GM23248 (cell line): ENCODE results near the gene LRSAM1. TPM values are rescaled to one million over a fixed set of nuclear protein-coding genes. Genes with fewer than 3 reads are reported as not detected.

Experiments used
- DNase-seq: peaks from one replicate; pipeline ENCODE4 v3.0.0-alpha.2; 2015
- H2AFZ ChIP-seq: fragments of 200-600 bp; sonication (generic); 2 replicates; pipeline ENCODE4 v1.6.1; 2016; ENCODE audit warnings: antibody characterized with exemption
- H3F3A ChIP-seq: fragments of 200-600 bp; sonication (generic); 2 replicates; pipeline ENCODE4 v1.6.1; 2016; ENCODE audit warnings: mild to moderate bottlenecking, antibody characterized with exemption, mixed run types; ENCODE audit not compliant: insufficient read depth
- H3K27ac ChIP-seq: fragments of 200-600 bp; sonication (generic); 2 replicates; pipeline ENCODE4 v1.5.1; 2016; ENCODE audit warnings: mild to moderate bottlenecking
- H3K27me3 ChIP-seq: fragments of 200-600 bp; sonication (generic); replicated peaks from 2 replicates; pipeline ENCODE4 v1.6.1; 2016; ENCODE audit warnings: mild to moderate bottlenecking; ENCODE audit not compliant: insufficient read depth
- H3K36me3 ChIP-seq: fragments of 200-600 bp; sonication (generic); 2 replicates; pipeline ENCODE4 v1.6.1; 2016; ENCODE audit warnings: low read depth, mild to moderate bottlenecking
- H3K4me1 ChIP-seq: fragments of 200-600 bp; sonication (generic); 2 replicates; pipeline ENCODE4 v1.6.1; 2016; ENCODE audit warnings: mild to moderate bottlenecking; ENCODE audit not compliant: insufficient read depth
- H3K4me2 ChIP-seq: fragments of 200-600 bp; sonication (generic); one replicate; pipeline ENCODE4 v1.6.1; 2016; ENCODE audit warnings: mild to moderate bottlenecking; ENCODE audit not compliant: unreplicated experiment
- H3K4me3 ChIP-seq: fragments of 200-600 bp; sonication (generic); 2 replicates; pipeline ENCODE4 v1.5.1; 2016; ENCODE audit warnings: mild to moderate bottlenecking
- H3K79me2 ChIP-seq: fragments of 200-600 bp; sonication (generic); 2 replicates; pipeline ENCODE4 v1.6.1; 2016; ENCODE audit warnings: mild to moderate bottlenecking; ENCODE audit not compliant: insufficient read depth
- H3K9ac ChIP-seq: fragments of 200-600 bp; sonication (generic); 2 replicates; pipeline ENCODE4 v1.6.1; 2016; ENCODE audit warnings: mild to moderate bottlenecking
- H3K9me2 ChIP-seq: fragments of 200-600 bp; sonication (generic); 2 replicates; pipeline ENCODE4 v1.6.1; 2016; ENCODE audit warnings: mixed run types, mild to moderate bottlenecking, moderate library complexity; ENCODE audit not compliant: insufficient read depth
- H3K9me3 ChIP-seq: fragments of 200-600 bp; sonication (generic); one replicate; pipeline ENCODE4 v1.6.1; 2017; ENCODE audit warnings: low read depth
- H4K20me1 ChIP-seq: fragments of 200-600 bp; sonication (generic); 2 replicates; pipeline ENCODE4 v1.6.0; 2016; ENCODE audit not compliant: insufficient read depth
- EZH2 ChIP-seq: fragments of 200-600 bp; sonication (generic); IDR thresholded peaks from 2 replicates; pipeline ENCODE4 v1.6.1; 2018; ENCODE audit warnings: antibody characterized with exemption, mild to moderate bottlenecking; ENCODE audit not compliant: insufficient read depth, poor library complexity, severe bottlenecking
- EZH2phosphoT487 ChIP-seq: fragments of 200-600 bp; sonication (generic); IDR thresholded peaks from 2 replicates; pipeline ENCODE4 v1.6.1; 2018; ENCODE audit warnings: antibody characterized with exemption, moderate library complexity, mild to moderate bottlenecking, low read depth; ENCODE audit not compliant: insufficient read depth
- WGBS, 2 experiments: methylation state at CpG; one replicate each; pipeline ENCODE4 v1.1.6; 2015 to 2017; ENCODE audit warnings: low lambda C conversion rate in 2 of 2, low coverage in 1 of 2; ENCODE audit errors: missing lambda C conversion rate in 2 of 2; 5-methylcytosine and 5-hydroxymethylcytosine counted together
- in situ Hi-C: fragments of 300-500 bp; cut with MboI; formaldehyde crosslinking; loops from 2 replicates; pipeline ENCODE4 v1.15.0; 2020
- polyA plus RNA-seq: library from polyadenylated mRNA; unstranded; fragments of >200 nt; fragmentation: Nextera tagmentation; extraction: Ambion mirVana; gene quantifications from 2 replicates; pipeline ENCODE4 v1.2.1, GENCODE V29; 2016
- total RNA-seq: library from RNA; depleted of rRNA; stranded (reverse); fragments of >200 nt; shearing (Covaris generic); gene quantifications from 2 replicates; pipeline ENCODE4 v1.2.3, GENCODE V29; 2014

The LRSAM1 gene
- total and polyA plus RNA-seq, 2 experiments from 2014 or later: 14.9 to 15.5 TPM

GRCh38 chr9:127446713-127447415 is 4.4 kb upstream of the LRSAM1 start:
- in situ Hi-C loops: no loop called here
- Histone ChIP-seq H2AFZ (no peak overlapping the region), H3K27me3 (no peaks in the 10 kb centered on the region), H3K4me1 (0 out of 2 replicates have a peak, but pooled peaks cover 11% of the 10 kb centered on the region), H3K9me2 (no peaks in the 10 kb centered on the region), H3K79me2 (peaks cover 39% of the 10 kb centered on the region), H3K27ac (peak overlapping the region; percentile 89; the same call in 1 of the 2 replicates), H3K4me2 (no peak overlapping the region), H3K9me3 (no peaks in the 10 kb centered on the region), H3K9ac (no peak overlapping the region), H3K36me3 (peaks cover 57% of the 10 kb centered on the region), H4K20me1 (peaks cover 22% of the 10 kb centered on the region), H3K4me3 (no peak overlapping the region), H3F3A (peaks cover 69% of the 10 kb centered on the region)
- WGBS, 2 experiments: 85 to 86% methylated on average over 7 of the region's 7 CpGs
- TF ChIP-seq EZH2: no peak
- TF ChIP-seq EZH2phosphoT487: no peak
- DNase-seq: no peak

GRCh38 chr9:127447416-127448111 is 3.7 kb upstream of the LRSAM1 start:
- Histone ChIP-seq H3K4me1 (0 out of 2 replicates have a peak, but pooled peaks cover 14% of the 10 kb centered on the region), H3K9me3 (no peaks in the 10 kb centered on the region), H3K27me3 (no peaks in the 10 kb centered on the region), H3F3A (peaks cover 69% of the 10 kb centered on the region), H2AFZ (no peak overlapping the region), H3K4me3 (no peak overlapping the region), H3K79me2 (peaks cover 46% of the 10 kb centered on the region), H4K20me1 (peaks cover 22% of the 10 kb centered on the region), H3K27ac (peak overlapping the region; percentile 89), H3K9me2 (no peaks in the 10 kb centered on the region), H3K4me2 (no peak overlapping the region), H3K9ac (no peak overlapping the region), H3K36me3 (peaks cover 57% of the 10 kb centered on the region)
- in situ Hi-C loops: no loop called here
- 81 to 83% methylated on average over 7 of the region's 7 CpGs for WGBS, 2 experiments
- peak; percentile 46 for DNase-seq
- TF ChIP-seq EZH2 (no peak), EZH2phosphoT487 (no peak)

- H3K27me3 ChIP-seq: no peaks in the 10 kb centered on the region
- H3K36me3 ChIP-seq: peaks cover 52% of the 10 kb centered on the region
- H3K9me2 ChIP-seq: no peaks in the 10 kb centered on the region
- 87 to 91% methylated on average over 8 of the region's 8 CpGs for WGBS, 2 experiments
- H3K4me1 ChIP-seq: 0 out of 2 replicates have a peak, but pooled peaks cover 14% of the 10 kb centered on the region
- DNase-seq: peak; percentile 35
- H3K9me3 ChIP-seq: no peaks in the 10 kb centered on the region
- peak overlapping the region; percentile 95 for H3K4me2 ChIP-seq
- TF ChIP-seq EZH2: no peak
- TF ChIP-seq EZH2phosphoT487: no peak
- peak overlapping the region; percentile 98 for H3K9ac ChIP-seq
- H3F3A ChIP-seq: peaks cover 69% of the 10 kb centered on the region
- H2AFZ ChIP-seq: no peak overlapping the region
- H3K27ac ChIP-seq: peak overlapping the region; percentile 89
- peak overlapping the region; percentile 91 for H3K4me3 ChIP-seq
- peaks cover 52% of the 10 kb centered on the region for H3K79me2 ChIP-seq
- in situ Hi-C loops: no loop called here
- peaks cover 22% of the 10 kb centered on the region for H4K20me1 ChIP-seq
Measured at GRCh38 chr9:127448112-127448805, 3.1 kb upstream of the LRSAM1 start.

GRCh38 chr9:127449332-127449966 is 1.9 kb upstream of the LRSAM1 start:
- peaks cover 22% of the 10 kb centered on the region for H4K20me1 ChIP-seq

More at GRCh38 chr9:127449332-127449966, 1.9 kb upstream of the LRSAM1 start:
- no peak for TF ChIP-seq EZH2
- TF ChIP-seq EZH2phosphoT487: no peak
- DNase-seq: peak; percentile 19
- in situ Hi-C loops: no loop called here
- Histone ChIP-seq H3K36me3 (peaks cover 47% of the 10 kb centered on the region), H2AFZ (no peak overlapping the region), H3K9me3 (no peaks in the 10 kb centered on the region), H3K4me1 (0 out of 2 replicates have a peak, but pooled peaks cover 14% of the 10 kb centered on the region), H3K9me2 (no peaks in the 10 kb centered on the region), H3F3A (peaks cover 61% of the 10 kb centered on the region), H3K27me3 (no peaks in the 10 kb centered on the region), H3K4me2 (peak overlapping the region; percentile 95), H3K79me2 (peaks cover 52% of the 10 kb centered on the region), H3K9ac (peak overlapping the region; percentile 98), H3K4me3 (peak overlapping the region; percentile 91), H3K27ac (peak overlapping the region; percentile 89)
- 35 to 46% methylated on average over 5 of the region's 5 CpGs for WGBS, 2 experiments
